ENCODE measurements around the gene SFRP4. TPM values are rescaled to one million over a fixed set of nuclear protein-coding genes. Genes with fewer than 3 reads are reported as not detected.

The SFRP4 gene
- total RNA-seq: 9.0 and 112 TPM in 2 replicates

GRCh38 chr7:37916673-37917660, at the start of gene SFRP4:
TSS of gene SFRP4 (minus strand) at chr7:37916817. CDS start at chr7:37916537, 280 bp downstream.

GRCh38 chr7:37920305-37920848, 3.8 kb upstream of the SFRP4 start, which contains the start of gene EPDR1:
TSS of gene EPDR1 (plus strand) at chr7:37920640. CDS start at chr7:37920940, 300 bp downstream.

Other genes starting within 250 kb of the SFRP4 start
- gene GPR141, start 233.1 kb downstream of the SFRP4 start, total RNA-seq: 0.09 TPM in 1 of 2 replicates, not detected in the other
- not detected in 2 replicates for gene NME8, start 68.2 kb downstream of the SFRP4 start, total RNA-seq
- gene EPDR1, start 3.8 kb upstream of the SFRP4 start, total RNA-seq: 42.5 and 112 TPM in 2 replicates